H1 (cell line): ENCODE data around the gene ACTN2. TPM values are rescaled to one million over a fixed set of nuclear protein-coding genes. Genes with fewer than 3 reads are reported as not detected.

ENCODE experiments used
- CHD2 ChIP-seq: IDR thresholded peaks from 2 replicates; pipeline ENCODE4 v1.6.1; 2012; ENCODE audit warnings: low read length, improper control_type of control experiment
- EGR1 ChIP-seq: IDR thresholded peaks from 2 replicates; pipeline ENCODE4 v1.6.1; 2011; ENCODE audit warnings: low read depth, low read length, borderline replicate concordance
- FOSL1 ChIP-seq: IDR thresholded peaks from 2 replicates; pipeline ENCODE4 v1.6.1; 2011; ENCODE audit warnings: mild to moderate bottlenecking, low read depth, low read length, moderate library complexity; ENCODE audit not compliant: insufficient read depth
- HDAC2 ChIP-seq, 2 experiments: fragments of 300-600 bp in 1 of 2; sonication (generic) in 1 of 2; IDR thresholded peaks; 2 replicates each; pipeline ENCODE4 v1.6.1; 2011 to 2012; ENCODE audit warnings: low read depth in 2 of 2, low read length in 2 of 2, mild to moderate bottlenecking in 2 of 2, moderate library complexity in 2 of 2, borderline replicate concordance in 1 of 2, inconsistent platforms in 1 of 2
- HDAC6 ChIP-seq: IDR thresholded peaks from one replicate; pipeline ENCODE4 v1.7.1; 2012; ENCODE audit warnings: low read depth, mild to moderate bottlenecking, inconsistent platforms, low read length, moderate library complexity
- RNF2 ChIP-seq: fragments of 200-900, 300-1000 bp; sonication (generic); IDR thresholded peaks from 2 replicates; pipeline ENCODE4 v1.7.1; 2016; ENCODE audit warnings: borderline replicate concordance, low read depth, mild to moderate bottlenecking, antibody characterized with exemption, low read length; ENCODE audit not compliant: poor library complexity, severe bottlenecking; ENCODE audit errors: missing control alignments
- polyA plus RNA-seq, 7 experiments: library from polyadenylated mRNA; depleted of rRNA in 3 of 7; stranded (reverse) in 5 of 7; unstranded in 2 of 7; fragments of >200 nt in 5 of 7; fragments of 200-250 nt in 2 of 7; gene quantifications; 1 replicate in 5 of 7; 2 replicates in 1 of 7; 4 replicates in 1 of 7; pipeline versions ENCODE4 v1.2.1 to v1.2.3, GENCODE V29; 2011 to 2013; ENCODE audit warnings: missing spikeins in 2 of 7, mixed read lengths in 2 of 7
- total RNA-seq: library from RNA; stranded (reverse); fragmentation: NEBNext Ultra II Directional; extraction: Animal tissue kit (Norgen Biotek cat#: 25700); gene quantifications from 2 replicates; pipeline ENCODE4 v1.2.1, GENCODE V29; 2021

Gene ACTN2
- total and polyA plus RNA-seq, 2 of the 8 experiments (the other 6 are each of a cell fraction or from before 2014, with no cell fraction given) = 1.9 to 4.1 TPM

DNA sequence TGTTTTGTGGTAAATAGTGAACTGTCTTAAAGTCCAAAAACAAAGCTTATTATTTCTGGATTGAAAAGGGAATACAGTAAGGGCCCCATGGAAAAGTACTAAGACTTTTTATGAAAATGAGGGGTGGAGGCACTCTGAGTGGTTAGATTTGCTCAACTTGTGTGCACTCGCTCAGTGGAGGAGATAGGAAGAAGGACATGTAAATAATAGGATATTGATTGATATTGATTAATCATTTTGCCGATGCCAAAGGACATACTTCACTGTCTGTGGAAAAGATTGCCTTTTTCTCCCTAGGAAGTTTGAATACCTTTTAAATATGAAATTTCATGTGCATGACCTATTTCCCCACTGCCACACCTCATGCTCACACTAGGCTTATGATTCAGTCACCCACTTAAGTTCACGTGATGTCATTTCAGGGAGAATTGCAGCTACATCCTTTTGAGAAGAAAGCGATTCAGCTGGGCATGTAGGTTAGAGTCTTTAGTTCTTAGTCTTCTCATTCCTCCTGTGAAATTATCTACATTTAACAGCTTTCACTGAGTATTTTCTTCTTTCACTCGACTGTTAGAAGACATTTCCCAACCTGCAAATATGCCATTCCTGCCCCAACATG lies 113.8 kb downstream of the ACTN2 start (continued):
- TF ChIP-seq FOSL1 = no peak
- TF ChIP-seq RNF2 = no peak
- TF ChIP-seq HDAC2 (IDR thresholded peaks at IDR 0.05; ENCODE audit: borderline replicate concordance in 1 of 2, low read depth in 2 of 2, low read length in 2 of 2) = no peak
- no peak for TF ChIP-seq EGR1
- TF ChIP-seq CHD2 = no peak
- TF ChIP-seq HDAC6 = no peak
